ENCODE measurements around the gene NRM. TPM values are rescaled to one million over a fixed set of nuclear protein-coding genes. Genes with fewer than 3 reads are reported as not detected.
A peak's percentile ranks its signal among the peaks of the same experiment; 100 is the strongest.

Gene NRM
- total RNA-seq, 1 donor from 2014 or later = 25.1 TPM

GRCh38 chr6:30651143-30651542 lies 39.6 kb downstream of the NRM start:
- Histone ChIP-seq H3K36me3 (peaks cover 47 to 53% of the 10 kb centered on the region in 2 donors), H3K4me3 (no peak overlapping the region), H3K27ac (no peak overlapping the region), H3K27me3 (no peaks in the 10 kb centered on the region), H3K9me3 (no peaks in the 10 kb centered on the region), H3K4me1 (peaks cover 0 to 12% of the 10 kb centered on the region in 2 donors)
- intact Hi-C loops (cut with DNase I) = no loop called here
- TF ChIP-seq CTCF (IDR thresholded peaks at IDR 0.05) = no peak
- no peak for DNase-seq (ENCODE audit: low spot score in 2 of 2)

GRCh38 chr6:30647242-30648116 lies 43.3 kb downstream of the NRM start:
- no peak for TF ChIP-seq CTCF (IDR thresholded peaks at IDR 0.05)
- Histone ChIP-seq H3K27ac (peak overlapping the region; percentile 85 to 93), H3K4me1 (peaks cover 0 to 12% of the 10 kb centered on the region in 2 donors), H3K9me3 (no peaks in the 10 kb centered on the region), H3K27me3 (no peaks in the 10 kb centered on the region), H3K36me3 (peaks cover 16 to 29% of the 10 kb centered on the region in 2 donors), H3K4me3 (peak overlapping the region; percentile 89 to 96)
- DNase-seq (ENCODE audit: low spot score in 2 of 2) = peak in 1 of 2 donors; percentile 79
- intact Hi-C loops (cut with DNase I) = loop anchor here (2.0 kb wide), 1 partner anchor 25 kb away; the partner anchor contains the start of gene DHX16

- H3K4me3 ChIP-seq = peak within 1 kb of the TSS; percentile 89 to 96
- H3K27me3 ChIP-seq = no peaks in the 10 kb centered on the region
- peak within 1 kb of the TSS; percentile 85 to 93 for H3K27ac ChIP-seq
- peak; percentile 67 to 95 for DNase-seq (ENCODE audit: low spot score in 2 of 2)
- H3K4me1 ChIP-seq = peaks cover 0 to 12% of the 10 kb centered on the region in 2 donors
- intact Hi-C loops (cut with DNase I) = loop anchor here (2.0 kb wide), 1 partner anchor 26 kb away; the partner anchor contains the start of gene DHX16
- TF ChIP-seq CTCF (IDR thresholded peaks at IDR 0.05) = no peak
- peaks cover 9 to 27% of the 10 kb centered on the region in 2 donors for H3K36me3 ChIP-seq
- H3K9me3 ChIP-seq = no peaks in the 10 kb centered on the region
These were observed 44.1 kb downstream of the NRM start, which contains the start of gene C6orf136 for GRCh38 chr6:30646450-30647241. Gene C6orf136 (plus strand): TSS chr6:30647133. CDS start chr6:30647232, 99 bp downstream.

- intact Hi-C loops (cut with DNase I) = loop anchor here (2.0 kb wide), 1 partner anchor 27 kb away; the partner anchor contains the start of gene DHX16
- no peak overlapping the region for H3K27ac ChIP-seq
- DNase-seq (ENCODE audit: low spot score in 2 of 2) = no peak
- H3K36me3 ChIP-seq = peaks cover 7 to 20% of the 10 kb centered on the region in 2 donors
- H3K4me1 ChIP-seq = peaks cover 0 to 12% of the 10 kb centered on the region in 2 donors
- no peaks in the 10 kb centered on the region for H3K9me3 ChIP-seq
- H3K27me3 ChIP-seq = no peaks in the 10 kb centered on the region
- no peak for TF ChIP-seq CTCF (IDR thresholded peaks at IDR 0.05)
- H3K4me3 ChIP-seq = no peak overlapping the region
These were observed 44.8 kb downstream of the NRM start for GRCh38 chr6:30645989-30646388.

- no peaks in the 10 kb centered on the region for H3K9me3 ChIP-seq
- no peak for TF ChIP-seq CTCF (IDR thresholded peaks at IDR 0.05)
- no peak overlapping the region for H3K27ac ChIP-seq
- H3K4me3 ChIP-seq = no peak overlapping the region
- peaks cover 12 to 25% of the 10 kb centered on the region in 2 donors for H3K36me3 ChIP-seq
- no peak for DNase-seq (ENCODE audit: low spot score in 2 of 2)
- no peaks in the 10 kb centered on the region for H3K27me3 ChIP-seq
- intact Hi-C loops (cut with DNase I) = no loop called here
- peaks cover 0 to 12% of the 10 kb centered on the region in 2 donors for H3K4me1 ChIP-seq
These were observed 46.0 kb downstream of the NRM start for GRCh38 chr6:30644769-30645168.
